ENCODE results near the gene CLASP1.

Gene CLASP1

GRCh38 chr2:121293450-121294325 is 355.6 kb downstream of the CLASP1 start:
- DNase-seq (ENCODE audit: low read depth in 1 of 2, low spot score in 1 of 2), result no peak

- DNase-seq (ENCODE audit: low read depth in 1 of 2, low spot score in 1 of 2), result no peak
Observed at GRCh38 chr2:121291251-121291580, 358.0 kb downstream of the CLASP1 start.

GRCh38 chr2:121289271-121289670 is 360.0 kb downstream of the CLASP1 start:
- no peak for DNase-seq (ENCODE audit: low read depth in 1 of 2, low spot score in 1 of 2)

GRCh38 chr2:121288454-121289231 is 360.6 kb downstream of the CLASP1 start:
- DNase-seq (ENCODE audit: low read depth in 1 of 2, low spot score in 1 of 2), result no peak

GRCh38 chr2:121287956-121288355 is 361.3 kb downstream of the CLASP1 start:
- DNase-seq (ENCODE audit: low read depth in 1 of 2, low spot score in 1 of 2), result no peak
